Measurements from ENCODE around the gene GDI1.

Gene GDI1

GRCh38 chrX:154466907-154467306, 30.0 kb downstream of the GDI1 start:
- no peak for ATAC-seq
- TF ChIP-seq PPARA (CRISPR knock-in tag; IDR thresholded peaks at IDR 0.05; ENCODE audit: borderline replicate concordance) (no peak), ZC3H10 (CRISPR knock-in tag; IDR thresholded peaks at IDR 0.05) (no peak), ZNF8 (CRISPR knock-in tag; IDR thresholded peaks at IDR 0.05) (no peak), ZFP3 (CRISPR knock-in tag; IDR thresholded peaks at IDR 0.05) (no peak), ZNF565 (CRISPR knock-in tag; conservative IDR thresholded peaks at IDR 0.05; ENCODE audit: low read depth) (no peak), CSRNP3 (CRISPR knock-in tag; IDR thresholded peaks at IDR 0.05) (no peak), ZFP30 (CRISPR knock-in tag; IDR thresholded peaks at IDR 0.05) (no peak), CSDC2 (CRISPR knock-in tag; IDR thresholded peaks at IDR 0.05) (no peak), CREB5 (CRISPR knock-in tag; IDR thresholded peaks at IDR 0.05; ENCODE audit: low read depth) (no peak), GLIS3 (CRISPR knock-in tag; IDR thresholded peaks at IDR 0.05) (no peak), OSR1 (CRISPR knock-in tag; IDR thresholded peaks at IDR 0.05) (no peak), TOX (CRISPR knock-in tag; IDR thresholded peaks at IDR 0.05; ENCODE audit: borderline replicate concordance) (no peak), ZNF70 (CRISPR knock-in tag; IDR thresholded peaks at IDR 0.05) (no peak)

- ATAC-seq = no peak
- TF ChIP-seq PATZ1 (CRISPR knock-in tag; IDR thresholded peaks at IDR 0.05; ENCODE audit: borderline replicate concordance) (no peak), TSHZ2 (CRISPR knock-in tag; IDR thresholded peaks at IDR 0.05) (no peak), ISL1 (CRISPR knock-in tag; IDR thresholded peaks at IDR 0.05) (no peak), ZFP30 (CRISPR knock-in tag; IDR thresholded peaks at IDR 0.05) (no peak), POU6F1 (CRISPR knock-in tag; IDR thresholded peaks at IDR 0.05; ENCODE audit: borderline replicate concordance, low read depth) (no peak), GLIS3 (CRISPR knock-in tag; IDR thresholded peaks at IDR 0.05) (no peak), SNAI2 (CRISPR knock-in tag; IDR thresholded peaks at IDR 0.05) (no peak), CSRNP3 (CRISPR knock-in tag; IDR thresholded peaks at IDR 0.05) (no peak), ARNTL (CRISPR knock-in tag; IDR thresholded peaks at IDR 0.05; ENCODE audit: borderline replicate concordance, low read depth) (no peak), TCF4 (CRISPR knock-in tag; IDR thresholded peaks at IDR 0.05; ENCODE audit: borderline replicate concordance) (no peak), PPARA (CRISPR knock-in tag; IDR thresholded peaks at IDR 0.05; ENCODE audit: borderline replicate concordance) (no peak), RARB (CRISPR knock-in tag; IDR thresholded peaks at IDR 0.05) (no peak), ZNF70 (CRISPR knock-in tag; IDR thresholded peaks at IDR 0.05) (no peak), CSDC2 (CRISPR knock-in tag; IDR thresholded peaks at IDR 0.05) (no peak), CREB5 (CRISPR knock-in tag; IDR thresholded peaks at IDR 0.05; ENCODE audit: low read depth) (no peak), ESRRG (CRISPR knock-in tag; IDR thresholded peaks at IDR 0.05) (no peak)
These were observed 30.6 kb downstream of the GDI1 start for GRCh38 chrX:154467556-154467955.

Data from SK-N-SH treated with all-trans-retinoic acid at 6 μM for 48 hours (cell line).